ENCODE results near the gene FAM114A1.
"Not testable (repeated sequence)": the region's sequence is repeated elsewhere in the genome, so short reads cannot be mapped to it uniquely, and the experiment has no call there.

Gene FAM114A1

DNA sequence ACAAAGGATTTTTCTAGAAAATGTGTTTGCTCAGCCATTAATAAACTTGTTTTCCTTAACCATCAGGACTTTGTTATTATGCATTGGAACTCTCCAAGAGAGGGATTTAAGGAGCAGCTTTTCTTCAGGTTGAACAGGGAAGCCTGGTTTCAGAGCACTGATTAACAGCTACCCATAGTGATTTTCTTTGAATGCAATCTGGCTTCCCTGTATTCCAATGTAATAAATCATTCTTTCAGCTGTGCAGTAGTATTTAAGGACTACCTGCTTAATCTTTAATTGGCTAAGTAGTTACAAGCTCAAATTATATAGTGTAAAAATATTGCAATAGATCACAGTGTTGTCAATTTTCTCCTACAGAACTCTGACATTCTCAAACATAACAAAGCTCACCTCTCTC lies 87.1 kb downstream of the FAM114A1 start:
- POLR2A ChIA-PET, result interaction anchor here (0.6 kb wide), 1 partner anchor 1269 kb away, joined by 3 read pairs; the partner anchor contains the start of gene RELL1

DNA sequence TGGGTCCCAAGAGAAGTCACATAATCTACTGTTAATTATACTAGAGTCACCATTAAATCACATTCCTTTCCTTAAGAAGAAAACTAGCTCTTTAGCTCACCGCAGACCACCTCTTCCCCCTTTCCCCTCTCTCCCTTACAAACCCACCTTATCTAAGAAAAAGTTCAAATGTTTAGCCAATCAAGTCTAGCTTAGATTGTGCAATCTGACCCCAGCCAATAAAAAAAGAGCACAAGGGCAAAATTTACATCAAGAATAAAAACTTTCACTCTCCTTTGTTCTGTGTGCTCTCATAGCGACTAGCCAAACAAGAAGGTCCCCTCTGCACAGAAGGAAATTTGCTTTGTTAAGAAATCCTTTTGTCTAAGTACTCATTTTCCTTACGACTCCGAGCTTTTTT lies 88.4 kb downstream of the FAM114A1 start:
- POLR2A ChIA-PET, result no interaction called here
- H3K4me3 ChIP-seq (ENCODE audit: low read depth, low read length), result no peak overlapping the region
- CTCF ChIA-PET, result no interaction called here
- TF ChIP-seq, protein P1, sequence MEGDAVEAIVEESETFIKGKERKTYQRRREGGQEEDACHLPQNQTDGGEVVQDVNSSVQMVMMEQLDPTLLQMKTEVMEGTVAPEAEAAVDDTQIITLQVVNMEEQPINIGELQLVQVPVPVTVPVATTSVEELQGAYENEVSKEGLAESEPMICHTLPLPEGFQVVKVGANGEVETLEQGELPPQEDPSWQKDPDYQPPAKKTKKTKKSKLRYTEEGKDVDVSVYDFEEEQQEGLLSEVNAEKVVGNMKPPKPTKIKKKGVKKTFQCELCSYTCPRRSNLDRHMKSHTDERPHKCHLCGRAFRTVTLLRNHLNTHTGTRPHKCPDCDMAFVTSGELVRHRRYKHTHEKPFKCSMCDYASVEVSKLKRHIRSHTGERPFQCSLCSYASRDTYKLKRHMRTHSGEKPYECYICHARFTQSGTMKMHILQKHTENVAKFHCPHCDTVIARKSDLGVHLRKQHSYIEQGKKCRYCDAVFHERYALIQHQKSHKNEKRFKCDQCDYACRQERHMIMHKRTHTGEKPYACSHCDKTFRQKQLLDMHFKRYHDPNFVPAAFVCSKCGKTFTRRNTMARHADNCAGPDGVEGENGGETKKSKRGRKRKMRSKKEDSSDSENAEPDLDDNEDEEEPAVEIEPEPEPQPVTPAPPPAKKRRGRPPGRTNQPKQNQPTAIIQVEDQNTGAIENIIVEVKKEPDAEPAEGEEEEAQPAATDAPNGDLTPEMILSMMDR (IDR thresholded peaks at IDR 0.05; ENCODE audit: insufficient read depth, low read length, missing control alignments), result no peak
- DNase-seq (ENCODE audit: low read depth, low spot score), result no peak

More for the DNA sequence above, 87.1 kb downstream of the FAM114A1 start:
- H3K4me3 ChIP-seq (ENCODE audit: low read depth, low read length), result no peak overlapping the region
- TF ChIP-seq, protein P1 (IDR thresholded peaks at IDR 0.05; ENCODE audit: insufficient read depth, low read length, missing control alignments), result no peak
- no peak for DNase-seq (ENCODE audit: low read depth, low spot score)
- CTCF ChIA-PET, result interaction anchor here (0.8 kb wide), 1 partner anchor 10 kb away, joined by 3 read pairs; no protein-coding TSS in a partner anchor

DNA sequence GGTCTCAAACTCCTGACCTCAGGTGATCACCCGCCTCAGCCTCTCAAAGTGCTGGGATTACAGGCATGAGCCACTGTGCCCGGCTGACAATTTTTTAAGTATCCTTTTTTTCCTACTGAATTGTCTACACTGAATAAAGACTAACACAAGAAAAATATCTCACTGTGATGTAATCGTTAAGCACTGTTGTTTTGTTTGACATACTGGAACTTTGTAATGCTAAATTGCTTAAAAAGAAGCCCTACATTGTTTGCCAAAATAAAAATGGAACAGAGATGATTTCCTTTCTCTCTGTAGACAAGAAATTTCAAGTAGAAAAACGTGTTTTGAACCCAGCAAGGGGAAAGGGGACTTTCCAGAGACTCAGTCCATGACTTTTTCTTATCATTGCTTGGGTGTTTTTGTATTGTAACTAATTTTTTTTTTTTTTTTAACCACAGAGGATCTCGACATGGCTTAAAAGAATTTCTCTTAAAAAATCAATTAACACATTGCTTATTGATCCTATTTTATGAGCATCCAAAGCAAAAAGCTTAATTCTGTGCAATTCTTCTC lies 89.7 kb downstream of the FAM114A1 start:
- ChIA-PET CTCF (no interaction called here), POLR2A (no interaction called here)
- TF ChIP-seq, protein P1 (IDR thresholded peaks at IDR 0.05; ENCODE audit: insufficient read depth, low read length, missing control alignments), result no peak
- DNase-seq (ENCODE audit: low read depth, low spot score), result no peak
- no peak overlapping the region for H3K4me3 ChIP-seq (ENCODE audit: low read depth, low read length)

DNA sequence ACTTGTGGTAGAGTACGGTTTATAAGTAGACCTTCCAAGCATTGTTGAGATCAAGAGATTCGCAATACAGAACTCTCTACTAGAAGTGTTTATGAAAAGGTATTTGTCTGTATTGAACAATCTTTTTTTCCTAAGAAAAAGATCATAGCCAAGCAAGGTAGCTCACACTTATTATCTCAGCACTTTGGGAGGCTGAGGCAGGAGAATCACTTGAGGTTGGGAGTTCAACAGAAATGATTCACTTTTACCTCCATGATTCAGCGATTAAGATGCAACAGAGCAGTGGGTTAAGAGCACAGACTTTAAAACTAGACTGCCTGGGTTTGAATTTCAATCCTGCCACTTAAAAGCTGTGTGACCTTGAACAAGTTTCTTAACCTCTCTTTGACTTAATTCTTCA lies 90.3 kb downstream of the FAM114A1 start:
- DNase-seq (ENCODE audit: low read depth, low spot score), result no peak
- ChIA-PET POLR2A (interaction anchor here (1.0 kb wide), 1 partner anchor 23 kb away, joined by 3 read pairs; no protein-coding TSS in a partner anchor), CTCF (no interaction called here)
- no peak overlapping the region for H3K4me3 ChIP-seq (ENCODE audit: low read depth, low read length)
- TF ChIP-seq, protein P1 (IDR thresholded peaks at IDR 0.05; ENCODE audit: insufficient read depth, low read length, missing control alignments), result no peak

DNA sequence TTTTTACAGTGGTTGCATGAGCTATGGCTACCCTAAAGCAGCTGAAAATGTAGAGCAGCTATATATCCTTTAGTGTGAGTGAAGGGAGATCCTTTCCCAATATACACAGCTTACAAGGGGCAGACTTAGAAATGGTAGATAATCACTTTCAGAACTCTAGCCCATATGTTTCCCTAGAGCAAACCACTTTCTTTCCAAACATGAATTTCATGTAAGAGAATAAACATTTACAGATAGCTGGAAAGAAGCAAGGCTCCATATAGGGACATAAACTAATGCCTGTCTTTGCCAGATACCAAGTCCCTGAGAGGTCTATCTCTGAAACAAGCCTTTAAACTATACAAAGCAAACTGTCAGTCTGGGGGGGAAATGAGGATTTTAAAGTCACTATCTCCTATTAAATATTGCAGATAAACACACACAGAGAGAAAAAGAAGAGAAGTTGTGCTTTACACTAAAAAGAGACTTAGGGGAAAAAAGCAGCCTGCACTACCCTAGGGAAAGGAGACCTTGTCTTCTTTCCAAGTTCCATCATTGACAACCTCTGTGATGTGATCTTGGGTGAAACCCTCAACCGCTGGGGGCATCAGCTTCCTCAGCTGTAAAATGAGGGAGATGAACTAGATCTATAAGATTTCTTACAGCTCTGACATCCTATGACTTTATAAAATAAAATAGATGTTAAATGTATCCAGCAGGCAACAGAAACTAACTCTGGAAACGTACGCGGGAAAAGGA lies 91.0 kb downstream of the FAM114A1 start:
- H3K4me3 ChIP-seq (ENCODE audit: low read depth, low read length), result no peak overlapping the region
- CTCF ChIA-PET, result interaction anchor here (1.8 kb wide), 1 partner anchor 9 kb away, joined by 5 read pairs; no protein-coding TSS in a partner anchor
- TF ChIP-seq, protein P1 (IDR thresholded peaks at IDR 0.05; ENCODE audit: insufficient read depth, low read length, missing control alignments), result no peak
- POLR2A ChIA-PET, result interaction anchor here (1.0 kb wide), 1 partner anchor 23 kb away, joined by 3 read pairs; no protein-coding TSS in a partner anchor
- DNase-seq (ENCODE audit: low read depth, low spot score), result no peak

DNA sequence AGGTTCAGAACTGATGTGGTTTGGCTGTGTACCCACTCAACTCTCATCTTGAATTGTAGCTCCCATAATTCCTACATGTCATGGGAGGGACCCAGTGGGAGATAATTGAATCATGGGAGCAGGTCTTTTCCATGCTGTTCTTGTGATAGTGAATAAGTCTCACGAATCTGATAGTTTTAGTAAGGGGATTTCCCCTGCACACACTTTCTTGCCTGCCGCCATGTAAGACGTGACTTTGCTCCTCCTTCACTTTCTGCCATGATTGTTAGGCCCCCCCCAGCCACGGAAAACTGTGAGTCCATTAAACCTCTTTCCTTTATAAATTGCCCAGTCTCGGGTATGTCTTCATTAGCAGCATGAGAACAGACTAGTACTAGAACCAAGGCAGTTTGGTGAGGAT lies 91.6 kb downstream of the FAM114A1 start:
- CTCF ChIA-PET, result interaction anchor here (1.8 kb wide), 1 partner anchor 10 kb away, joined by 5 read pairs; no protein-coding TSS in a partner anchor
- DNase-seq (ENCODE audit: low read depth, low spot score); POLR2A ChIA-PET; H3K4me3 ChIP-seq (ENCODE audit: low read depth, low read length): not testable (repeated sequence)
